GM21360 (cell line): ENCODE results near the gene CROCC2.

ENCODE experiments used
- ATAC-seq: cut with Tn5 transposase; IDR thresholded peaks from one replicate; pipeline ENCODE4 v1.9.1; 2021; ENCODE audit warnings: mild to moderate bottlenecking, moderate library complexity; ENCODE audit not compliant: unreplicated experiment

CROCC2 gene

GRCh38 chr2:240891492-240892340, 14.4 kb upstream of the CROCC2 start:
- ATAC-seq: no peak

DNA sequence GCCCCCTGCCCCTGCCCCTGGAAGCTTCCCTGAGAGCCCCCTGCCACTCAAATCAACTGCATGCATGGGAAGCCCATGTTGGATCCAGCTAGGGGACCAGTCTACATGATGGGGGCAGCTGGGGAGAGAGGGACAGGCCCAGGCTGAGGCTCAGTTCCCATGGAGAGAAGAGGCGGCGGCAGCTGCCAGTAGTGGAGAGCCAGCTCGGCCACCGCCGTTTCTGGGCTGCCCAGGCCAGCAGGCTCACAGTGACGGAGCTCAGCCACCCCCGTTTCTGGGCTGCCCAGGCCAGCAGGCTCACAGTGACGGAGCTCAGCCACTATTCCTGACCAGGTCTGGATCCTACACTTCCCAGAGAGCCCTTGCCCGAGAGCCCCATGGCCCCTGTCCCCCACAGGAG, 13.8 kb upstream of the CROCC2 start:
- no peak for ATAC-seq

DNA sequence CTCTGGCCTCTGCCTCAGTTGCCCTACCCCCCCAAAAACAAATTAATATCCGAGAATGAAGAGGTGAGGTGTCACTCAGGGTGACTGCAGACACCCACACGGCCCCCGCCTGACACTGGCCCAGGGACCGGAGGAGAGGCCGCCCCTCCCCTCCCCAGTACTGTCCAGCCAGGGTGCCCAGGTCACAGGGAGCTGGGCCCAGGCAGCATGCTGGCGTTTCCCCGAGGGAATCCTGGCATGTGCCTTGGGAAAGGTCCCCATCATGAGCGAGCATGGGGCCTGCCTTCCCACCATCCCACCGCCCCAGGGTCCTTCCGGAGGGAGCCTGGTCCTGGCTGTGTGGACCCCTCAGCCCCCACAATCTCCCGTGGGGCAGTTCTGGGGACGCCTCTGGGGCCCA, 13.2 kb upstream of the CROCC2 start:
- ATAC-seq: no peak

DNA sequence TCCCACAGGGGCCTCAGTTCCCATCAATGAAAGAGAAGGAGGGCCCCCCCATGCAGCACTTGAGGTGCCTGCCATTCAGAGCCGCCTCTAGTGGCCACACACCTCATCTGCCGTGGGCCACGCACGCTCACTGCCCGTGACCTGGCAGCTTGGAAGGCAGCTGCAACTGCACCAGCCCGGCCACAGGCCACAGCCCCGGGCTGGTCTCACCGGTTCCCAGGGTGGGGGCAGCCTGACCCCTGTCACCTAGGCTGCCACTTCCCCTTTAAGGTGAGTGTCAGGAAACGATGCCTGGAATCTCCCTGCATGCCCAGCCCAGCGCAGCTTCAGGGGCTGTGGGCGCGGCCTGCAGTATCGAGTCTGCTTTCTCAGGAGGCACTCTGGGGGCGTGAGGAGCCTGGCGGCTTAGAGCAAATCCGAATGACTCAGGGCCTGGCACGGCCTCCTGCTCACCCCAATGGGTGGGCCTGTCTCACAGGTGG, 12.7 kb upstream of the CROCC2 start:
- no peak for ATAC-seq

- no peak for ATAC-seq
Measured at GRCh38 chr2:240894006-240894405, 12.1 kb upstream of the CROCC2 start.

GRCh38 chr2:240894836-240895558, 11.1 kb upstream of the CROCC2 start:
- ATAC-seq: no peak

DNA sequence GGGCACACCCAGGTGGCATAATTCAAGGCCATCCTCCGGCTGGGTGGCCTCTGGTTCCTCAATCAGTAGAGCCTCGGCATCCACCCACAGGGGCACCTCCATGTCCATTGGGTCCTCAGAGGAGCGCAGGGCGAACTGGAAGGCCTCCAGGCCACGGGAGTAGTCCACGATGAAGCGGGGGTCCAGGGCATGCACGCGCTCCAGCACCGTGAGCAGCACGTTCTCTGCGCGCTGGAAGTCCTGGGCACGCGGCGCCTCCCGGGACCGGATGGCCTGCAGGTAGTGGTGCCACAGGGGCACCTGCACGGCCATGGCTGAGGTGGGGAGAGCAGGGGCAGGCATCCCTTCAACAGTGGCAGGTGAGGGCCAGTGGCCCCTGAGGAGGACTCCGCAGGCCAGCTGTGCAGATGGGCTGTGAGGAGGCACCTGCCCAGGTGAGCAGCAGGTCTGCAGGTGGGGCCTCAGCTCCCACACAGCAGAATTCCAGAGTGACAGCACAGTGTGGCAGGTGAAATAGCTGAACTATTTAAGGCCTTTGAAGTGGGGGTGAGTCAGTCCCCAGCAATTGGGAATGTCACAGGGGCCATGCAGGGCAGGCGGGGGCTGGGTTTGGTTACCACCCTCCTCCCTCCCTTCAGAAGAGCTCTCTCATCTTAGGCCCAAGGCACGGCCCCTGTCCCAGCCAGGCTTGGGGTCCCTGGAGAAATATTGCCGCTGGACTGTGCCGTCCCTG, 10.3 kb upstream of the CROCC2 start, which contains the start of gene MAB21L4:
Gene MAB21L4, minus strand, starts transcription at position 501 of the 733 bp plus-strand sequence. Its CDS starts 159 bp downstream, at position 342.
- ATAC-seq: no peak

GRCh38 chr2:240896394-240896793, 9.7 kb upstream of the CROCC2 start:
- no peak for ATAC-seq

- ATAC-seq: no peak
Measured at GRCh38 chr2:240896871-240897692, 9.1 kb upstream of the CROCC2 start.

GRCh38 chr2:240898108-240898730, 7.9 kb upstream of the CROCC2 start:
- ATAC-seq: no peak

DNA sequence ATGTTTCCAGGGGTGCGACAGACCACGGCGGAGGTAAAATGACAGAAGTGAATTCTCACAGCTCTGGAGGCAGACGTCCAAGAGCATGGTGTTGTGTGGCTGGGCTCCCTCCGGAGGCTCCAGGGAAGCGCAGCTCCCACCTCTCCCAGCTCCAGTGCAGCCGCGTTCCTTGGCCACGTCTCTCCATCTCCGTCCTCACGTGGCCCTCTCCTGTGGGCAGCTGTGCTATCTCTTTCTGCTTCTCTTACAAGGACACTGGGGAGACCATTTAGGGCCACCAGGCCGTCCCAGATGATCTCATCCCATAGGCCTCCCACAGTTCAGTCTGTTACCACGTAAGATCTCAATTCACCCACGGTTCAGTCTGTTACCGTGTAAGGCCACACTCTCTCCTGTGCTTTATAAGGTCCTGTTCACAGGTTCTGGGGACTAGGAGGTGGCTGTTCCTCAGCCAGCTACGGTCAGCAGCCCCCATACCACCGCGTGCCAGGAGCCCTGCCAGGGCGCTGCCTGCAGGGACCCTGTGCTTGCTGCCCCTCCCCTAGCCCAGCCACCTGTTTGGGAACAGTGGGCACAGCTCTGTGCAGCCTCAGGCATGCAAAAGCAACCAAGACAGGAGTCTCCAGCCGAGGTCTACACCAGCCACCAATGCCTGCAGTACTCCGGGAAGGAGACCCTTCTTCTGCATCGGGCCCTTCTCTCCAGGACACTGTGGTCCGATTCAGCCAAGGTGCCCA, 7.2 kb upstream of the CROCC2 start:
- no peak for ATAC-seq

DNA sequence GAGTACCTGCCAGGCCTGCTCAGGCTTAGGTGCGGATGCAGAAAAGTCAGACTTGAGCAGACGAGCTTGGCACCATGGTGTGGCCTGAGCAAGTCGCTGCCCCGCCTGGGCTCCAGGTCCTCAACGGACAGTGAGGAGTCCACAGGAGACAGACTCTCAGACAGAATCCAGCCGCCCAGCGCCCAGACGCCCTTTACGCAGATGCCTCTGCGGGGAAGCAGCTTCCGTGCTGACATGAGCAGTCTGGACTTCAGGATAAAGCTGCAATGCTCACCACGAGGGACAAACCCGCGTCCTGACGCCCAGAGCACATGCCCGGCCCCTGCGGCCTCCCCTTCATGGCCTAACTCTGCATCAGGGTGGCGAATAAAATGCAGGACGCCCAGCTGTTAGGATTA, 6.7 kb upstream of the CROCC2 start:
- ATAC-seq: no peak

DNA sequence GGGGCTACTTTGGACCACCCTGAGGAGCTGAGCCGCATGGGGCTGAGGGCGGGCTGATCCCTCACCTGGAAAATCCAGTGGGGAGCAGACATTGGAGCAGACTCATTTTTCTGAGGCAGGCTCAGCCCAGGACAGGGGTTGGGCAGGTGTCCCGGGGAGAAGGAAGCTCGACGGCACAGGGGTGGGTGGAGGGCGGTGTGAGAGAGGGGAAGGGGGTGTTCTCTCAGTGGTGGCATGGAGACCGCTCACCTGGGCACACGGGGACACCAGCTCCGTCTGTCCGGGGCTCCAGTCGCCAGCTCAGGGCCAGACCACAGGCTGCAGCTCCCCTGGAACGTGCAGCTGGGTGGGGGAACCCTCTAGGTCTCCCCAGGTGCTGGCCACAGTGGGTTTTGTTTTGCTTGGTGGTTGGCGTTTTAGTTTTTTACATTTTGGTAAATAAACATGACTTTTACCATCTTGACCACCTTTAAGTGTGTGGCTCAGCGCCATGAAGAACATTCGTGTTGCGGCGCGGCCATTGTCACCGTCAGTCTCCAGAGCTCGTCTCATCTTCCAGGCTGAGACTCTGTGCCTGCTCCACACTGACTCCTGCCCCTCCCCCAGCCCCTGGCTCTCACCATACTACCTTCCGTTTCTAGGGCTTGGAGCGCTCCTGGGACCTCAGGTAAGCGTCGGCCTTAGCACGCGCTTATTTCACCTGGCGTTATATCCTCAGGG, 5.8 kb upstream of the CROCC2 start:
- no peak for ATAC-seq

DNA sequence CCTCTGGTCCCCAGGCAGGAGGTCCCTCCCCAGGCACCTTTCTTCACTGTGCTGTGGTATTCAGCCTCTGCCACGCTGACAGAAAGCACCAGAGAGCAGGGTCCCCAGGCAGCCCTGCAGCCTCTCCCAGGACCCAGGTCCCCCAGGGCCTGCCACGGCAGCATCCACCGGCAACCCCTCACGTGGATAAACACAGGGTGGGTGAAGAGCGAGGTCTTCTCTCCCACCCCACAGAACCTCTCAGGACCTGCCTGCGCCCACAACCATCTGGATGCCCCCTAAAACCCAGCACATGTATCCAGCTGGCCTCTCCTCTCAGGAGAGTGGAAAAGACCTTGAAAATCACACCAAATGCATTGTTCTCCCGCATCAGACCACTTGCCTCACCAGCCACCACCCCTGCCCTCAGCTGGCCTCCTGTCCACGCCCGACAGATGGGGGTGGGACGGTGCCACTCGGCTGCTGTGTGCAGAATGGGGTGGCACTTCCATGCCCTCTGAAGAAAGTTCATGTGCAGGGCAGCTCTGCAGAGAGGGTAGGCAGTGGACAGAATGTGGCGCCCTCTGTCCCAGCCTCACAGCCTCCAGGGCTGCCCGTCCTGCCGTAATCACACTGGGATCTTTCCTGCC, 4.0 kb upstream of the CROCC2 start:
- ATAC-seq: no peak

DNA sequence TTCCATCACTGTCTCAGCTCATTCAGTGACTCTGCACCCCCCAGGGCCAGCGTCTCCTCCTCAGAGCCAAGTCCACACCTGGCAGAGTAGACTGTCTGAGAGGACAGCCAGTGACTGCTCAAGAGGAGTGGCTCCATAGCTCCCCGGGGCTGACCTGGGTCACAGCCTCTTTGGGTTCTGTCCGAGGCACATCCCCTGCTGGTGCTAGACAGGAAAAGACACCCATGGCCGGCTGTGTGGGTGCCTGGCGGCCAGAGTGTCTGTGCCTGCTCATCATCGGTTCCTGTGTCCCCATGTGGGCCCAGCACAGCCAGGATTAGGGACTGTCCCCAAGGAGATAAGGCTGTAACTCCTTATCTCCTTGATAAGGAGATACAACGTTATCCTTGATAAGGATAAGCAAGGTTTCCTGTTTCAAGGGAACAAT, 3.5 kb upstream of the CROCC2 start:
- ATAC-seq: no peak

GRCh38 chr2:240903191-240904060, 2.7 kb upstream of the CROCC2 start:
- ATAC-seq: no peak
